Right cardiac atrium (tissue), 5 donors: ENCODE results near the gene SAMD4A. TPM values are rescaled to one million over a fixed set of nuclear protein-coding genes. Genes with fewer than 3 reads are reported as not detected.
A peak's percentile ranks its signal among the peaks of the same experiment; 100 is the strongest.

Experiments used
- ATAC-seq, 2 donors: fragments of 200-7000 bp; cut with Tn5 transposase; one replicate each; pipeline versions ENCODE4 v1.8.0 to v1.9.1; 2020; ENCODE audit warnings: moderate library complexity in 2 of 2, mild to moderate bottlenecking in 1 of 2
- DNase-seq, 3 donors: peaks; one replicate each; pipeline ENCODE4 v3.0.0-alpha.2; 2020
- H3K27ac ChIP-seq: one replicate; pipeline ENCODE4 v1.5.1; 2013; ENCODE audit warnings: mild to moderate bottlenecking, low read length, control low read depth, moderate library complexity
- H3K27me3 ChIP-seq: one replicate; pipeline ENCODE4 v1.6.1; 2013; ENCODE audit not compliant: control insufficient read depth, insufficient read depth
- H3K4me1 ChIP-seq: one replicate; pipeline ENCODE4 v1.6.1; 2013; ENCODE audit warnings: low read length; ENCODE audit not compliant: control insufficient read depth, insufficient read depth
- H3K4me3 ChIP-seq: one replicate; pipeline ENCODE4 v1.5.1; 2013; ENCODE audit warnings: low read length, control low read depth
- H3K9me3 ChIP-seq: one replicate; pipeline ENCODE4 v1.6.1; 2013; ENCODE audit warnings: low read length; ENCODE audit not compliant: control insufficient read depth
- WGBS: extraction: QIAGEN DNeasy Blood & Tissue Kit; methylation state at CpG from one replicate; pipeline ENCODE4 v1.1.7; 2013; 5-methylcytosine and 5-hydroxymethylcytosine counted together
- intact Hi-C, 4 donors: fragments of 100-400 bp; cut with DNase I; formaldehyde crosslinking; loops; one replicate each; pipeline versions ENCODE4 v1.11.0 to v1.14.0; 2022 to 2023
- polyA plus RNA-seq: library from polyadenylated mRNA; stranded (reverse); fragments of 200-250 nt; gene quantifications from one replicate; pipeline ENCODE4 v1.2.3, GENCODE V29; 2013
- total RNA-seq, 4 donors: library from RNA; stranded (reverse); fragmentation: NEBNext Ultra II Directional; extraction: Animal tissue kit (Norgen Biotek cat#: 25700); gene quantifications; one replicate each; pipeline ENCODE4 v1.2.1, GENCODE V29; 2021
- donor health status: healthy with polysubstance abuse.
- donor health status: DM: no; HTN: yes; CAD: no.
- donor health status: DM: no; HTN: no; CAD: no.
- donor health status: DM: no; HTN: yes; CAD: no; lungs with severe emphysema.
- donor health status: DM: yes; HTN: yes; CAD: no.

SAMD4A gene
- total and polyA plus RNA-seq, 5 donors, result 57.2 to 166 (median 137) TPM

DNA sequence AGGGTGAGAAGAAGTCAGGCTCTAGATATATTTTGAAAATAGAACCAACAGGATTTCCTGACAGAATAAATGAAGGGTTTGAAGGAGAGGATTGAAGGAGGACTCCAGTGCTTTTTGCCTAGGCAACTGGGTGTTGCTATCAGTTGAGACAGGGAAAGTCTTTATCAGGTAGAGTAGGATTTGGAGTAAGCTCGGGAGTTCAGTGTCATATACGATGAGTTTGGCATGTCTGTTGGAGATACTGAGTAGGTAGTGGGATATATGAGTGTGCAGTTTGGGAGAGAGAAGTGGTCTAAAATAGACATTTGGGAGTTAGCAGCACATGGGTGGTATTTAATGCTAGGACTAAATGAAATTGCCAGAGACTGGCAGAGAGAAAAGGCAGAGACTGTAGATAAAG is 141.2 kb downstream of the SAMD4A start:
- no peak for DNase-seq
- intact Hi-C loops, result no loop called here
- H3K9me3 ChIP-seq, result no peaks in the 10 kb centered on the region
- 55% methylated on average over 2 of the region's 2 CpGs for WGBS
- H3K27ac ChIP-seq, result no peak overlapping the region
- no peak overlapping the region for H3K4me3 ChIP-seq
- H3K4me1 ChIP-seq, result peaks cover 19% of the 10 kb centered on the region
- no peak for ATAC-seq
- no peaks in the 10 kb centered on the region for H3K27me3 ChIP-seq

DNA sequence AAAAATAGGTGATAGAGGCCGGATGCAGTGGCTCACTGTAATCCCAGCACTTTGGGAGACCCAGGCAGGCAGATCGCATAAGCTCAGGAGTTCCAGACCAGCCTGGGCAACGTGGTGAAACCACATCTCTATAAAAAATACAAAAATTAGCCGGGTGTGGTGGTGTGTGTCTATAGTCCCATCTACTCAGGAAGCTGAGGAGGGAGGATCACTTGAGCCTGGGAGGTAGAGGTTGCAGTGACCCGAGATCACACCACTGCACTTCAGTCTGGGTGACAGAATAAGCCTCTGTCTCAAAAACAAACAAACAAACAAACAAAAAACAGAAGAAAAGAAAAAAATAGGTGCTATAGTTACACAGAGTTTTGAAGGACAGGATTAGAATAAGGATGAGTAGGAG is 142.1 kb downstream of the SAMD4A start:
- Histone ChIP-seq H3K9me3 (no peaks in the 10 kb centered on the region), H3K27me3 (no peaks in the 10 kb centered on the region), H3K27ac (no peak overlapping the region), H3K4me3 (no peak overlapping the region), H3K4me1 (peaks cover 21% of the 10 kb centered on the region)
- intact Hi-C loops, result no loop called here
- DNase-seq, result no peak
- no peak for ATAC-seq
- 94% methylated on average over 5 of the region's 5 CpGs for WGBS

DNA sequence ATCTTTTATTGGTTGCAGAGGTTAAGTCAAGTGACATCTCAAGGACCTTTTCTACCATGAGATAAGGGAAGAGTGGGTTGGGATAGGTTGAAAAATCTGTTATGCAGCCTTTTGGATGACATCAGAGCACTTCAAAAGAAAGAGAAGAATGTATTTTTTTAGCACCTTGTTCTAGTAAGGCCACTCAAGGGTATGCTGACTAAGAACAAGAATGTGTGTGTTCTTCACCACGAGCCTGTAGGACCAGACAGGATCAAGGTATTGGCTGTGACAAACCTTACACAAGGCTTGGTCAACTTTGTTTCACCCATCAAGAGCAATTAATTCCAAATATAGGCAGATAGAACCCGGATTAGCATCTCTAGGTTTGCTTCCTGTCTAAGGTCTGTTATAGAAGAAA is 142.5 kb downstream of the SAMD4A start:
- H3K4me1 ChIP-seq, result peaks cover 21% of the 10 kb centered on the region
- H3K4me3 ChIP-seq, result no peak overlapping the region
- DNase-seq (no peak), ATAC-seq (no peak)
- intact Hi-C loops, result no loop called here
- 76% methylated on average over 2 of the region's 2 CpGs for WGBS
- H3K27me3 ChIP-seq, result no peaks in the 10 kb centered on the region
- H3K9me3 ChIP-seq, result no peaks in the 10 kb centered on the region
- no peak overlapping the region for H3K27ac ChIP-seq

DNA sequence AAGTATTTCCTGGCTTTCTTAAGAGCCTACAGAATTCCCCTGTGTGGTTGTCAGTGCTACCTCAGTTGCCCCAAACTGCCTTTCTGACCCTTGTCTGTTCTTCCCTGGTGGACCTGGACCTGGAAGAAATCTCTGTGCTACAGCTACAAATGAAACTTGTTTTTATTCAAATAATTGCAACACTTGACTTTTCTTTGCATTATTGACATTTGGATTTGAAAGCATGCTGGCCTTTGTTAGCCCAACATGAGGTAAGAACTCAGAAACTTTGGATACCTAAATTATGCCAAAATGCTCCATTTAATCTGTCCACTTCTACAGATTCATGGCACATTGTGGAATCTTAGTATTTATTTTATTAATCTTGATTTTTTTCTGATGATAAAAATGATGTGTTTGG is 142.9 kb downstream of the SAMD4A start:
- H3K27me3 ChIP-seq, result no peaks in the 10 kb centered on the region
- H3K4me3 ChIP-seq, result no peak overlapping the region
- ATAC-seq, result no peak
- H3K4me1 ChIP-seq, result peaks cover 21% of the 10 kb centered on the region
- no peak for DNase-seq
- no peak overlapping the region for H3K27ac ChIP-seq
- intact Hi-C loops, result no loop called here
- H3K9me3 ChIP-seq, result no peaks in the 10 kb centered on the region

DNA sequence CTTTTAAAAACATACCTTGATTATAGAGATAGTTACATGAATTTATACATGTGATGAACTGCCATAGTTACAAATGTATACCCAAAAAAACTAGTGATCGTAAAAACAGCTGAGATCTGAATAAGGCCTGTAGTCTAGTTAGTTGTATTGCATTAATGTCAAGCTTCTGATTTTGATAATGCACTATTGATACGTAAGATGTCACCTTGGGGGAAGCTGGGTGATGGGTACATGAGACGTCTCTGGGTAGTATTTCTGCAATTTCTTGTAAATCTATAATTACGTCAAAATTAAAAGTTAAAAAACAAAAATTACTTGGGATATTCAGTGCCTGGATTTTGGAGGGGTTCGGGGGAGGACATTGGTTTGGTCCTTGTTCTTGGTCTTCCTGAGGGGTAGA is 144.4 kb downstream of the SAMD4A start:
- no peak for DNase-seq
- Histone ChIP-seq H3K27me3 (no peaks in the 10 kb centered on the region), H3K27ac (peak overlapping the region; percentile 91), H3K9me3 (no peaks in the 10 kb centered on the region), H3K4me3 (no peak overlapping the region), H3K4me1 (peaks cover 21% of the 10 kb centered on the region)
- intact Hi-C loops, result no loop called here
- WGBS, result 97% methylated on average over 5 of the region's 5 CpGs
- no peak for ATAC-seq

DNA sequence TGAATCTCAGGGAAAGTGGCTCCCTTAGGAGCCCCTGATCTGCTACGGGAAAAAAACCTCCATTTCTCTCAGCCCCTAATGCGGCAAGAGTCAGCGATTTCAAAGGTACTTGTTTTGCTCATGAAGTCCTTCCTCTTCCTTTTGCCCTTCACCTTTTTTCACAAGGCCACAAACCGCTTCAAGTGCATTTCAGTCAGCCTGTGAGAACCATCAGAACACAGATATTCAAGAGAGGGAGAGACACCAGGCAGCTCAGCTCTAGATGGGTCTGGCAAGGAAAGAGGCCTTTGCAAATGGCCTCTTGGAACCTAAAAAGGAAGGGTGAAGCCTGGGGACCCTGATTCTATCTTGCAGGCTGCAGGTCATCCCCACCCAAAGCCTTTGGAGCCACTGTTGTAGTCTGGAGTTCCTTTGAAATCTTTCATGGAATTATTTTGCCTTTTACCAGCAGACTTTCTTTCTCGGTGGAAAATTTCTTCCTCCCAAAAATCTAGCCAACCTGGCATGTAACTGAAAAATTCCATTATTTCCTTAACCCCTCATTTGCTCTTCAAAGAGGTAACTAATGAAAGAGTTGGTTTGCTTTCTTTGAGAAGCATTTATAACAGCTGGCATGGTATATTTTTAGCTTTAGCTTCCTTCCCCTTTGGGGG is 145.0 kb downstream of the SAMD4A start:
- no peaks in the 10 kb centered on the region for H3K27me3 ChIP-seq
- no peak overlapping the region for H3K4me3 ChIP-seq
- ATAC-seq (peak in 1 of 2 donors; percentile 47), DNase-seq (no peak)
- 42% methylated on average over 5 of the region's 5 CpGs for WGBS
- H3K9me3 ChIP-seq, result no peaks in the 10 kb centered on the region
- intact Hi-C loops, result no loop called here
- peaks cover 21% of the 10 kb centered on the region for H3K4me1 ChIP-seq
- peak overlapping the region; percentile 91 for H3K27ac ChIP-seq

DNA sequence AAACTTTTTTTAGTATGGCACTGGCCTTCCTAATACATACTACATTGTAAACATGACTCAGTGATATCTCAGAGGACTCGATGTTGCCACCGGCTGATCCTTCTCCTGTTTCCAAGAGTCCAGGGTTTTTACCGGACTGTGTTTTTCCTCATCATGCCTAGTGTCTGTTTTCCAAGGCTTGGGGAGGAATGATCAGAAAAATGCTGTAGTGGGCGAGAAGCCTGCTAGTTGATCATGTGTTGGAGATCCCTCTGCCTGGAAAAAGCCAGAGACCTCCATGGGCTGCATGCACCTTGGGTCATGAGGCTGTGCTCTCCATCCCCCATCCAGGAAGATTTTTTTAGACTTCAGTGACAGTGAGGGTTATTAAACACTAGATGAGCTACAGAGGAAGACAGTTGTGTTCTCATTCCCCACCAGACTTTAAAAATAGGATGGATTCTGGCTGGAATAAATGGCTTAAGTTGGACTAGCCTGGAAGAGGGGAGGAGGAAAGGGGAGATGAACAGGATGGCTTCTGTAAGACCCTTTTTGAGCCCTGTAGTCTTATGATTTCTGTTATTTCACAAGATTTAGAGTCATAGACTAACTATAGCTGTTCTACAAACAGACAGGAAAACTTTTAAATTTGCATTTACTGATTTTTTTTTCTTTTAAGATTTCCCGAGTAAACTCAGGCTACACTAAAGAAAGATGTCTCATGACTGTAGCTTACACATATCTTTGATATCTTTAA is 145.7 kb downstream of the SAMD4A start:
- H3K9me3 ChIP-seq, result no peaks in the 10 kb centered on the region
- H3K4me3 ChIP-seq, result no peak overlapping the region
- H3K27ac ChIP-seq, result peak overlapping the region; percentile 61
- 22% methylated on average over 5 of the region's 5 CpGs for WGBS
- ATAC-seq (peak; percentile 61 to 64), DNase-seq (no peak)
- intact Hi-C loops, result no loop called here
- H3K27me3 ChIP-seq, result no peaks in the 10 kb centered on the region
- peaks cover 19% of the 10 kb centered on the region for H3K4me1 ChIP-seq

DNA sequence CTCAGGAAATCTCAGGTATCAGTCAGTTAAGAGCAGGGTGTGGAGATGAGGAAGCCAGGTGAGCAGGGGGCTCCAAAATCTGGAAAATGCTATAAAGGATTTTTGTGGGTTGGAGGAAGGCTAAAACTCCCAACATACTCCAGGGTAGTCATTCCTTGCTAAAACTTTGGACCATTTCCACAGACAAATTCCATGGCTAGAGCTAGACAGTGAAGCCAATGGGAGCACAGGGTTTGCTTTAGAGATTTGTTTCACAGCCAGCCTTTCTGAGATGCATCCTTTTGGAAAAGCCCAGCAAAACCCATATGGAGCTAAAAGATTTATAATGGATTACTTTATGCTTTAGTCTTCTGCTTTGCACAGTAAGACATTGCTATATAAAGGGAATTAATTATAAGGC is 146.5 kb downstream of the SAMD4A start:
- intact Hi-C loops, result no loop called here
- DNase-seq, result no peak

DNA sequence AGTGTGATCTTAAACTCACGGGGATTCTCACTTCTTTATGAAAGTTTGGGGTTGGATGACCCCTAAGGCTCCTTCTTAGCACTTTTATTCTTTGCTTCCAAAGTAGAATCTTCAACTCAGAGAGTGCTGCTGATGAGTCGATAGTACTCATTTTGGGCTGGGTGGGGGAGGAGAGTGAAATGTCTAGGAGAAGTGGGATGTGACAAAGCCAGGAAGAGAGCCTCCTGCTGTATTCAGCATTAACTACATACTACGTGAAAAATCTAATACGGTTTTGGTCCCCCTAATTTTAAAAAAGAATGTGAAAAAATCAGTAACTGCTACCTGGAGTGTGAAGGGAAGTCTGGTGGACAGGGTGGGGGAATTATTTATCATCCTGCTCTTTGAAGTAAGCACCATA is 148.3 kb downstream of the SAMD4A start:
- Histone ChIP-seq H3K27me3 (no peaks in the 10 kb centered on the region), H3K9me3 (no peaks in the 10 kb centered on the region), H3K4me3 (no peak overlapping the region), H3K4me1 (peaks cover 23% of the 10 kb centered on the region), H3K27ac (no peak overlapping the region)
- ATAC-seq (no peak), DNase-seq (no peak)
- 41% methylated on average over 4 of the region's 4 CpGs for WGBS
- intact Hi-C loops, result no loop called here

More for the DNA sequence above, 146.5 kb downstream of the SAMD4A start:
- ATAC-seq, result peak; percentile 38 to 70
- Histone ChIP-seq H3K27ac (peak overlapping the region; percentile 49), H3K4me3 (no peak overlapping the region), H3K27me3 (no peaks in the 10 kb centered on the region), H3K9me3 (no peaks in the 10 kb centered on the region), H3K4me1 (peaks cover 14% of the 10 kb centered on the region)

DNA sequence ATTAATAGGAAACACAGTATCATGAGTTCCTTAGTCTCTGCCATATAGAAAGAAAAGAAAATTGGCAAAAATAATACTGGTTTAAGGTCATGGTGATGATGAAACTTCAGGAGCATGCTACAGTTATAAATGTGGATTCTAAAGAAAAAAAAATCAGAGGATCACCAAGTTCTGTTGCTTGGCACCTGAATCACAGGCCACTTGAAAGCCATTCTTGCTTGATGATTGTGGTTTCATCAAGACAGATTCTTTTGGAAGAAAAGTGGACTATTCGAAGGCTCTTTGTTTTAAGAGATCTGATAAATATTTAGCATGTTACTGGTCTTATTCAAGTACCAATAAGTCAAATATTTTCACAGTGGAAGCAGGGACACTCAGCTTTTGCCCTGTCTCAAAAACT is 148.9 kb downstream of the SAMD4A start:
- DNase-seq (no peak), ATAC-seq (no peak)
- H3K4me3 ChIP-seq, result no peak overlapping the region
- 69% methylated on average over 1 of the region's 1 CpG for WGBS
- peaks cover 23% of the 10 kb centered on the region for H3K4me1 ChIP-seq
- intact Hi-C loops, result no loop called here
- no peaks in the 10 kb centered on the region for H3K9me3 ChIP-seq
- H3K27me3 ChIP-seq, result no peaks in the 10 kb centered on the region
- no peak overlapping the region for H3K27ac ChIP-seq

DNA sequence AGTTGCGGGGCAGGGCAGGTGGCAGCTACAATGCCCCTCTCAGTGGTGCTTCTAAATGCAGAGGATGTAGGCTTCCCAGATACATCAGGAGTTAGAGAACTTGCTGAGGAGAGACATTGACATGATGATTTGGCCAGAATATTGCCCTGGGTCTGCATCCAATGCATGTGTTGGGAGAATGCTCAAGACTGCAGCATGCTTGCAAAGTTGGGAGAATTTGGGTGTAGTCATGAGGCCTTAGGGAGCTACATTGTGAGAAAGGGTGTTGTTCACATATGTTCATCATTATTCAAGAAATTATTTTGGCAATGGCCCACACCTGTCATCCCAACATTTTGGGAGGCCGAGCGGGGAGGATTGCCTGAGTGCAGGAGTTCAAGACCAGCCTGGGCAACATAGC is 149.9 kb downstream of the SAMD4A start:
- no peak for DNase-seq
- Histone ChIP-seq H3K9me3 (no peaks in the 10 kb centered on the region), H3K4me1 (peaks cover 20% of the 10 kb centered on the region), H3K4me3 (no peak overlapping the region), H3K27ac (no peak overlapping the region), H3K27me3 (no peaks in the 10 kb centered on the region)
- no peak for ATAC-seq
- intact Hi-C loops, result no loop called here
- 99% methylated on average over 3 of the region's 3 CpGs for WGBS
